Bronchial epithelial cell (primary cell): ENCODE results near the gene DPH7. TPM values are rescaled to one million over a fixed set of nuclear protein-coding genes. Genes with fewer than 3 reads are reported as not detected.

Experiments used
- DNase-seq: peaks from one replicate; pipeline ENCODE4 v3.0.0-alpha.2; 2010; ENCODE audit warnings: low read depth
- FAIRE-seq: peaks from 2 replicates; lab custom pipeline; 2011; peaks lifted over from hg19 to GRCh38; lab: Jason Lieb, UNC
- H3K27me3 ChIP-seq: 2 replicates; pipeline ENCODE4 v1.5.1; 2011; ENCODE audit warnings: low read length; ENCODE audit not compliant: control insufficient read depth, insufficient read depth
- H3K36me3 ChIP-seq: 2 replicates; pipeline ENCODE4 v1.5.1; 2011; ENCODE audit warnings: low read length; ENCODE audit not compliant: control insufficient read depth, insufficient read depth
- H3K4me3 ChIP-seq: 2 replicates; pipeline ENCODE4 v1.5.1; 2011; ENCODE audit warnings: mild to moderate bottlenecking, low read depth, low read length, control low read depth
- total RNA-seq: library from RNA; depleted of rRNA; stranded (reverse); fragments of >200 nt; gene quantifications from 2 replicates; pipeline ENCODE4 v1.2.1, GENCODE V29; 2014
- TF ChIP-seq, protein P1 (sequence below): IDR thresholded peaks from 2 replicates; pipeline ENCODE4 v1.5.1; 2011; ENCODE audit warnings: mild to moderate bottlenecking, moderate library complexity, low read length, control low read depth, inconsistent platforms; ENCODE audit not compliant: insufficient read depth, severe bottlenecking

DPH7 gene
- total RNA-seq, 1 donor from 2014 or later = 33.7 TPM

DNA sequence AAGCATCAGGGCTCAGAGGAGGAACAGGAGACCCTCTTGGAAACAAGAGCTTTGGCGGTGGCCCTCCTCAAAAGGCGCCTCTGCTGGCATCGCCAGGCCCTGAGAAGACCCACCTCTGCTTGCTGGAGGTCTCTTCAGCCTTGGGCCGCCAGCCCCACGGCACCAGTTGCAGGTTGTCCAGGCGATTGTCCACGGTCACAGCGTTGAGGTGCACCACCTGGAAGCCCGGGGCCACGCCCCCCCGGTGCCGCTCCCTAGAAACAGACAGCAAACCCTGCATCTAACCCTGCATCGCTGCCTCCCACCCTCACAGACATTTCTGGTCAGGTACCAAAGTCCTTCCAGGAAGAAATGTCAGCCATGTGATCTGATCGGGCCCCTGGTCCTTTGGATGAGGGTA lies 8.1 kb upstream of the DPH7 start:
- H3K36me3 ChIP-seq = peaks cover 28% of the 10 kb centered on the region
- H3K27me3 ChIP-seq = no peaks in the 10 kb centered on the region
- FAIRE-seq = no peak
- TF ChIP-seq, protein P1, sequence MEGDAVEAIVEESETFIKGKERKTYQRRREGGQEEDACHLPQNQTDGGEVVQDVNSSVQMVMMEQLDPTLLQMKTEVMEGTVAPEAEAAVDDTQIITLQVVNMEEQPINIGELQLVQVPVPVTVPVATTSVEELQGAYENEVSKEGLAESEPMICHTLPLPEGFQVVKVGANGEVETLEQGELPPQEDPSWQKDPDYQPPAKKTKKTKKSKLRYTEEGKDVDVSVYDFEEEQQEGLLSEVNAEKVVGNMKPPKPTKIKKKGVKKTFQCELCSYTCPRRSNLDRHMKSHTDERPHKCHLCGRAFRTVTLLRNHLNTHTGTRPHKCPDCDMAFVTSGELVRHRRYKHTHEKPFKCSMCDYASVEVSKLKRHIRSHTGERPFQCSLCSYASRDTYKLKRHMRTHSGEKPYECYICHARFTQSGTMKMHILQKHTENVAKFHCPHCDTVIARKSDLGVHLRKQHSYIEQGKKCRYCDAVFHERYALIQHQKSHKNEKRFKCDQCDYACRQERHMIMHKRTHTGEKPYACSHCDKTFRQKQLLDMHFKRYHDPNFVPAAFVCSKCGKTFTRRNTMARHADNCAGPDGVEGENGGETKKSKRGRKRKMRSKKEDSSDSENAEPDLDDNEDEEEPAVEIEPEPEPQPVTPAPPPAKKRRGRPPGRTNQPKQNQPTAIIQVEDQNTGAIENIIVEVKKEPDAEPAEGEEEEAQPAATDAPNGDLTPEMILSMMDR = no peak
- DNase-seq = no peak
- H3K4me3 ChIP-seq = no peak overlapping the region

- TF ChIP-seq, protein P1 = no peak
- peaks cover 32% of the 10 kb centered on the region for H3K36me3 ChIP-seq
- DNase-seq (no peak), FAIRE-seq (no peak)
- H3K27me3 ChIP-seq = no peaks in the 10 kb centered on the region
- no peak overlapping the region for H3K4me3 ChIP-seq
These were observed 5.2 kb upstream of the DPH7 start for GRCh38 chr9:137583957-137584356.

DNA sequence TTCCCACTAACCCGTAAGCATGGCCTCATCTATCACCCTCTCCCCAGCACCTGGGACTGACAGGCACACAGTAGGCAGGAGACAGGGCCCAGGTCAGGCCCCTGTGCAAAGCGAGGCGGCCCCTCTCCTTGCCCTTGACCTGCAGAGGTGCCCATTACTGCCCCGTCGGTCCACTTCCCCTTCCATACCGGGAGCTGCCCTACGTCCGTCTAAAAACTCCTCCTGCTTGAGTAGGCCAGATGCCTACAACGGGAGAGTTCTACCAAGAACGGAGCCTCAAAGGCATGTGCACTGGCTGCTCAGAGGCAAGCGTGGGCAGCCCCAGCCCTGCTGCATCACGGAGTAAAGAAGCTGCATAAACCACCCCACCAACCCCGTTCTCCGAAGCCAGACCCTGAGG lies 4.6 kb upstream of the DPH7 start:
- Histone ChIP-seq H3K36me3 (peaks cover 30% of the 10 kb centered on the region), H3K27me3 (no peaks in the 10 kb centered on the region), H3K4me3 (no peak overlapping the region)
- FAIRE-seq (no peak), DNase-seq (no peak)
- TF ChIP-seq, protein P1 = no peak

GRCh38 chr9:137582286-137582860 lies 3.6 kb upstream of the DPH7 start:
- no peak for FAIRE-seq
- TF ChIP-seq, protein P1 = peak; percentile 37
- Histone ChIP-seq H3K4me3 (no peak overlapping the region), H3K27me3 (no peaks in the 10 kb centered on the region), H3K36me3 (peaks cover 22% of the 10 kb centered on the region)
- no peak for DNase-seq

DNA sequence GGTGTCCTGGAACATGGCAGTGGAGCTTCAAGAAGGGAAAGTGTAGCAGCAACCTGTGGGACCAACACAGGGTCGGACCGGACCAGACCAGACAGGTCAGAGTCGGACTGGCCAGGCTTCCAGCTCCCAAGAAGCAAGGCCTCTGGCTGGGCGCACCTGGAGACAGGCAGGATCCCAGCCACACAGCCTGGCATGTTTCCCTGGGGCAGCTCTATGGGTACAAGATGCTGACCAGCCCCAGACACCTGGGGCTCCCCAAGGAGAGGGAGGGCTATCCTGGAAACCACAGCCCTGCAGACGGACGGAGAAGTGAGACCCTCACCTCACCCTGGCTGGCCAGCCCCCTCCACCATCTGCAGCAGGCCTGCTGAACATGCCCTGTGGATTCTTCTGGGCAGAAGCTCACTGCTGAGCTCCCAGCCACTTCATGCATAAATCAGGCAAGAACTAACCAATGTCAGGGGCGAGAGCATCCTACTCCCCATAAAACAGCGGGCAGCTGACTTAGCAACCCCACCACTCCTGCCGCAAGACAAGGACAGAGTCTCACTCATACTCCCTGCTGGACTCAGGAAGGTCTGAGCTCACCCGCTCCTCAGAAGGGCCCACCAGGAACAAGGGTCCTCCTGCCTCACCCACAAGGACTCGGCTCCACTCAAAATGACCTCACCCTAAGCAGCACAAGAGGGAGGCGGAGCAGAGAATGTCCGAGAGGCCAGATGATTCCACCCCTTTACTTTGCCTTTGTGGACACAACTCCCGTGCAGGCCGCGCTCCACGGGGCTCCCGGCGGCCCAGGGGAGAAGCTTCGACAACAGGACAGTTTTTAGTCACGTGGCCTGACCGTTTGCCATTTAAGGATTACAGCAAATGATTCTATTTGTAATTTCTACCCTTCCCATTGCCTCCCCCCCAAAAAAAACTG lies 2.9 kb upstream of the DPH7 start:
- Histone ChIP-seq H3K4me3 (no peak overlapping the region), H3K27me3 (no peaks in the 10 kb centered on the region), H3K36me3 (peaks cover 22% of the 10 kb centered on the region)
- TF ChIP-seq, protein P1 = no peak
- DNase-seq (no peak), FAIRE-seq (no peak)
